ENCODE results near the gene CCDC34. TPM values are rescaled to one million over a fixed set of nuclear protein-coding genes. Genes with fewer than 3 reads are reported as not detected.

The CCDC34 gene
- 11.5 TPM for polyA plus RNA-seq (ENCODE audit: insufficient read length)

GRCh38 chr11:27362749-27363575 is at the start of gene CCDC34:
Gene CCDC34, minus strand, starts transcription at chr11:27363215. Its CDS starts 21 bp downstream, at chr11:27363194.
- DNase-seq (ENCODE audit: low read depth) = peak; percentile 87

- no peak for DNase-seq (ENCODE audit: low read depth)
Observed at GRCh38 chr11:27412192-27412691, 49.2 kb upstream of the CCDC34 start.

GRCh38 chr11:27411328-27411727 is 48.3 kb upstream of the CCDC34 start:
- DNase-seq (ENCODE audit: low read depth) = no peak

- no peak for DNase-seq (ENCODE audit: low read depth)
Observed at GRCh38 chr11:27410272-27410671, 47.3 kb upstream of the CCDC34 start.

GRCh38 chr11:27409742-27410141 is 46.7 kb upstream of the CCDC34 start:
- no peak for DNase-seq (ENCODE audit: low read depth)

- no peak for DNase-seq (ENCODE audit: low read depth)
Observed at GRCh38 chr11:27409049-27409448, 46.0 kb upstream of the CCDC34 start.

- DNase-seq (ENCODE audit: low read depth) = no peak
Observed at GRCh38 chr11:27408246-27408800, 45.3 kb upstream of the CCDC34 start.

- no peak for DNase-seq (ENCODE audit: low read depth)
Observed at GRCh38 chr11:27406498-27407354, 43.7 kb upstream of the CCDC34 start.

GRCh38 chr11:27405134-27405533 is 42.1 kb upstream of the CCDC34 start:
- no peak for DNase-seq (ENCODE audit: low read depth)

- no peak for DNase-seq (ENCODE audit: low read depth)
Observed at GRCh38 chr11:27404427-27404826, 41.4 kb upstream of the CCDC34 start.

GRCh38 chr11:27403195-27403594 is 40.2 kb upstream of the CCDC34 start:
- DNase-seq (ENCODE audit: low read depth) = no peak

GRCh38 chr11:27402450-27402849 is 39.4 kb upstream of the CCDC34 start:
- DNase-seq (ENCODE audit: low read depth) = no peak

- DNase-seq (ENCODE audit: low read depth) = no peak
Observed at GRCh38 chr11:27401833-27402316, 38.9 kb upstream of the CCDC34 start.

- no peak for DNase-seq (ENCODE audit: low read depth)
Observed at GRCh38 chr11:27401280-27401832, 38.3 kb upstream of the CCDC34 start.

- DNase-seq (ENCODE audit: low read depth) = no peak
Observed at GRCh38 chr11:27398400-27398770, 35.4 kb upstream of the CCDC34 start.

- DNase-seq (ENCODE audit: low read depth) = no peak
Observed at GRCh38 chr11:27397624-27398399, 34.8 kb upstream of the CCDC34 start.

GRCh38 chr11:27396259-27396839 is 33.3 kb upstream of the CCDC34 start:
- no peak for DNase-seq (ENCODE audit: low read depth)

- no peak for DNase-seq (ENCODE audit: low read depth)
Observed at GRCh38 chr11:27395556-27396258, 32.7 kb upstream of the CCDC34 start.

GRCh38 chr11:27394781-27395228 is 31.8 kb upstream of the CCDC34 start:
- no peak for DNase-seq (ENCODE audit: low read depth)
